ENCODE measurements around the gene SEC14L2.
A peak's percentile ranks its signal among the peaks of the same experiment; 100 is the strongest.

SEC14L2 gene

DNA sequence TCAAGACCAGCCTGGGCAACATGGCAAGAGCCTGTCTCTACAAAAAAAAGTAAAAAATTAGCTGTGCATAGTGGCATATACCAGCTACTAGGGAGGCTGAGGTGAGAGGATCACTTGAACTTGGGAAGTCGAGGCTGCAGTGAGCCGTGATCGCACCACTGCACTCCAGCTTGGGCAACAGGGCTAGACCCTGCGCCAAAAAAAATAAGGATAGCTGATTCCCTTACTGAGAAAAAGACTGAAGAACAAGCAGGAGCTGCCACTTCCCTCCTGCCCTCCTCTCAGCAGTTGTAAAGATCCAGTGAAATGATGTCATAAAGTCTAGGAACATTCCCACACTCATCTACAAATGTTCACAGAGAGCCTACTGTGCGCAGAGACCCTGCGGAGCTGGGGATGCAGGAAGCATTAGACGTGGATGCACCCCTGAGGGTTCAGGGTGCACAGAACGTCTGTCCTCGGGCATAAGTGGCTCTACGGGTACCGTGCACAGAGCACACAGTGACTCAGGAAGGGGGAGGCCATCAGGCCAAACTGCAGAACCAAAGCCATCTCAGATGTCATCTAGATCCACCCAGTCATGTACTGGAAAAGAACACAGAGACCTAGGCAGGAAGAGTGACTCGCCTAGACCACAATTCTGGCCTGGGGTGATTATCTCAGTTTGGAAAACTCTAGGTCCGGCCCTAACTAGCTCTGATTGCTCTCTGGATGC, 11.7 kb downstream of the SEC14L2 start:
- no peak for DNase-seq

DNA sequence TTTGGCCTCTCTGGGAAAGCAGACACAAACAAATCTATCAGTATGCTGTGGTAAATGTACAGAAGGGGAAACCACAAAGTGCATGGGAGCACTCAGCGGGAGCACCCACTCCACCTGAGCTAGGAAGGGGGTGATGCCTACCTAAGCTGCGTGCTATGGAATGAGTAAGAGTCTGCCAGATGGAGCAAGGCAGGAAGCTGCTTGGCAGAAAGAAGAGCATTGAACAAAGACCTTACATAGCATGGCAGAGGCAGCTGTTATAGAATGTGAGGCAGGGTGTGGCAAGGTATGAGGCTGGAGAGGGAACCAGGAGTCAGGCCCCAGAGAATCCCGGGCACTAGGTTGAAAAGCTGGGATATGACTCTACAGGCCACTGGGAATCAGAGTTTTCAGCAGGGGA, 15.0 kb downstream of the SEC14L2 start:
- no peak for DNase-seq

DNA sequence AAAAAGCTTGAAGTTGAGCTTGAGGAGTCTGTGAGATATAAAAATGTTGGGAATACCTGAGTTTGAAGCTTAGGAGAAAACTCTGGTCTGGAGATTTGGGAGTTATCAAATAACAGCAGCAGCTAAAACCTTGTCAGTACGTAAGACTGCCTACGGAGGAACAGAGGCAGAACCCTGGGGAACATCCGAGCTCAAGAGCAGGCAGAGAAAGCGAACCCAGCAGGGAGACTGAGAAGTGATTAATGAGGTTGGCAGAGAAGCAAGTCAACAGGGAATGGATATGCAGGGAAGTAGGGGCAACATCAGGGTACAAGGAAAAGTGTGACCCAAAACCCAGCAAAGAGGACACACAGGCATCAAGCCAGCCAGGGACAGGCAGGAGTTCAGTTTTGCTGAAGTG, 16.2 kb downstream of the SEC14L2 start:
- no peak for DNase-seq

DNA sequence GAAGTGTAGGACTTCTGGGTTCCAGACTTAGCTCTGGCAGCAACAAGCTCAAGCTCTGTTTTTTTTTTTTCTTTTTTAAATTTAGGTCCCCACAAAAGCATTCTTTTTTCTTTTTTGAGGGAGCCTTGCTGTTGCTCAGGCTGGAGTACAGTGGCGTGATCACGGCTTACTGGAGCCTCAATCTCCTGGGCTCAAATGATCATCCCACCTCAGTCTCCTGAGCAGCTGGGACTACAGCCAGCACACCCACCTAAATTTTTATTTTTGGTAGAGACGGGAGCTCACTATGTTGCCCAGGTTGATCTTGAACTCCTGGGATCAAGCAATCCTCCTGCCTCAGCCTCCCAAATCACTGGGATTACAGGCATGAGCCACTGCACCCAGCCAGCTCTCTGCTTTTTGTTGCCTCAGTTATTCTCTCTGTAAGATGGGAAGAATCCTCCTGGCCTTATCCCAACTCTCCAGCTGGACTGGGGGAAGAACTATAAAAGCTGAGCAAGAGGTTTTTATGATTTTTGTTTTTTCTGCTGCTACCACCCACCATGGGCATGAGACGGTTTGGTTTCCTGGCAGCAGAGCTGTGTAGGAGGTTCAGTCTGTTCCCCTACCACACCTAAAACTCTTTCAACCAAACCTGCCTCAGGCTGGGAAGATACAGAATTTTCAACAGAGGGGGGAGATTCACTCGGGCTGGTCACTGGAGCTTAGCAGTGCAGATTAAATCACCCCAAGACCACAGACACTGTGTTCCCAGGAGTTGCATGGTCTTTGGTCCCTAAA, 17.1 kb downstream of the SEC14L2 start:
- no peak for DNase-seq

DNA sequence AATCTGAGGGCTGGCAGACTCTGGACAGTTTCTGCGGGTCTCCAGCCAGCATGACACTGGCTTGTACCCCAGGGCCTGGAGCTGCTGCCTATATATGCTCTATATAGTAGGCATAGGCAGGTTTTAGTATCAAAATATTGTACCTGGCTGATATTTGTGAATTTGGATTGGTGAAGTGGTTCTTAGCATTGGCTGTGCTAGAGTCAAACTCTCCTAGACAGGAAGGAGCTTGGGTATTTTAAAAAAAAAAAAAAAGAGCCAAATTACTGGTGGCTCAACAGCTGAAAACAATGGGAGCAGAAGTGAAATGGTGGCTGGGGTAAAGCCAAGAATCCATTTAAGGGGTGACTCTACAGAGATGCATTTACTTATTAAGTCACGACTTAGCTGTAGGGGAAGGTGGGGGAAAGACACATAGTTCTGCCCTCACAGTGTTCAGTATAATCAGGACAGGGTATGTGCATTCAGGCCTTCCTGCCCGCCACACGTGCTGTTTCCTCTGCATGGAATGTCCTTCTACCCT, 17.8 kb downstream of the SEC14L2 start:
- no peak for DNase-seq

DNA sequence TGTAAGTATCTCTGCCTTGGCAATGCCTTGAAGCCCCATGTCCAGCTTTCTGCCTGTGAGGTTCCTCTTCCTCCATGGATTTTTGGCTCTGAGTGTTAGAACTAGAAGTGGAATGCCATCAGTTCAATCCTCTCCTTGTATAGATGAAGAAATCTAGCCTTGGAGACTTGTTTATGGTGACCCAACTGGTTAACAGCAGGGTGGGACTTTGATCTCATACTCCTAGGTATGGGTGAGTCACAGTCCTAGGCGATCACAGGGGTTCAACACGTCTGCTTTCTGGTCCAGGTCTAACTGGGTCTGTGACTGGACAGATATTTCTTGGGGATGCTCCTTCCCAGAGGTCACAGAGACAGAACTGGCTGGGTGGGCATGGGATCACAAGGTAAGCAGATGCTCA, 19.6 kb downstream of the SEC14L2 start:
- no peak for DNase-seq

DNA sequence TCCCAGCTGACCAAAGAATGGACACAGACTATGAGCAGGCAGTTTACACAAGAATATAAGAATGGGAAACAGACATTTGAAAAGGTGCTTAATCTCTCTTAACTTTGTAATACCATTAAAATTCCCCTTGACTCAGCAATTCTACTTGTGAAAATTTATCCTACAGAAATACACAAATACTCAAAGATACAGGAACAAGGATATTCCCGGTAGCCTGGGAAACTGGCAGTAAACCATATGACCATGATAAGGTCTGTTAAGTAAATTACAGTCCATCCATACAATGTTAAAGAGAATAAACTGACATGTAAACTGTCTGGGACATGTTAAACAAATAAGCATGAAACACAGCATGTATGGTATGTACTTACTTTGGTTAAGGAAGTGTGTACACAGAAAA, 20.0 kb downstream of the SEC14L2 start:
- no peak for DNase-seq

DNA sequence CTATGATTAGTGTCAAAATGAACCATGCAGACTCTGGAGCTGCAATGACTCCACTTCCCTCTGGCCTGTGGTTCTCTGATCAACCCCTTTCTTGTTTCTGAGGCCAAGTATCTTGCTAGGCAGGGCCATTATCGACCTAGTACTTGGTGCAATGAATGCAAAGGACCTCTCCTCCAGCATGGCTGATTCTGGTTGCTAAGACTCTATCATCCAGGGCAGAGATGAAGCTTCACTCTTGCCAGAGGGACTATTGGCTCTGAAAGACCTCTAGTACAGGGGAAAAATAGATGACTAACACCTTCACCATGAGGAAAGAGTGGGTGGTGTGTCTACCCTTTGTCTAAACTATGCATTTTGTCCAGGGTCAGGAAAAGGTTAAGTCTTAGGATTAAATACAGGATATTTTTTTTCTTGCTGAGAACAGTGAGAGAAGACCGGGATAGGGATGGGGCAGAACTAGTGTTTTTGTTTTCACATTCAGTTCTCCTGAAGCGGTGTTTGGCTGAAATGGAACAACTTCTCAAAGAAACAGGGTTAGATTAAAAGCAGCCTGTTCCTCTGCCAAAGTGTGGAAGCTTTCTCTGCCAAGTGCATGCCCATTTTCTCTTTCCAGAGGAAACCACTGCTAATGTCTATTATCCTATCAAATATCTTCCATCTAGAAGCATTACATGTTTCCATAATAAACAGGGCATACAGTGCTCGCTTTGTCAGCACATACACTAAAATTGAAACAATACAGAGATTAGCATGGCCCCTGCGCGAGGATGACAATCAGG, 23.7 kb downstream of the SEC14L2 start:
- DNase-seq = no peak

DNA sequence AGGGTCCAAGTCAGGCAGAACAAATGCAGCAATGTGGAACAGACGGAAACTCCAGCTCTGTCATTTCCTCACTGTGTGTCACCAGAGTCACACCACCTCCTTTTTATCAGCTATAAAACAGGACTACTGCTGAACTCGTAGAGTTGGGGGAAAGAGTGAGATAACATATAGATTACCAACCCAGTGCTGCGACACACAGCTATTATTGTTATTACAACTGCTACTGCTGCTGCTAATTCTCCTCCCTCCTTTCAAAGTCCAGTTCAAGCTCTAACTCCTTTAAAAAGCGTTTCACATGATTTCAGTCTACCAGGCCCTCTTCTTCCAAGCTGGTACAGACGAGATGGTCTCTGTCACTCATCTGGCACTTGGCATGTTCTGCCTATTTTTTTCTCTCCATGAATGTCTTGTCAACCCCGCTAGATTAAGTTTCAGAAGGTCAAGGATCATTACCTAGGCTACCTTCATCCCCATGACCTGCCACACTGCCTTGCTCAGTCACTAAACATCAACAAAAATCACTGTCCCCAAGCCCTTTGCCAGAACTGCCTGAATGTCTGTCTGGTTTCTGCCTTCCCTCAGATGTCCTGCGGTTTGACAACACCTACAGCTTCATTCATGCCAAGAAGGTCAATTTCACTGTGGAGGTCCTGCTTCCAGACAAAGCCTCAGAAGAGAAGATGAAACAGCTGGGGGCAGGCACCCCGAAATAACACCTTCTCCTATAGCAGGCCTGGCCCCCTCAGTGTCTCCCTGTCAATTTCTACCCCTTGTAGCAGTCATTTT, 25.1 kb downstream of the SEC14L2 start:
- no peak for DNase-seq

DNA sequence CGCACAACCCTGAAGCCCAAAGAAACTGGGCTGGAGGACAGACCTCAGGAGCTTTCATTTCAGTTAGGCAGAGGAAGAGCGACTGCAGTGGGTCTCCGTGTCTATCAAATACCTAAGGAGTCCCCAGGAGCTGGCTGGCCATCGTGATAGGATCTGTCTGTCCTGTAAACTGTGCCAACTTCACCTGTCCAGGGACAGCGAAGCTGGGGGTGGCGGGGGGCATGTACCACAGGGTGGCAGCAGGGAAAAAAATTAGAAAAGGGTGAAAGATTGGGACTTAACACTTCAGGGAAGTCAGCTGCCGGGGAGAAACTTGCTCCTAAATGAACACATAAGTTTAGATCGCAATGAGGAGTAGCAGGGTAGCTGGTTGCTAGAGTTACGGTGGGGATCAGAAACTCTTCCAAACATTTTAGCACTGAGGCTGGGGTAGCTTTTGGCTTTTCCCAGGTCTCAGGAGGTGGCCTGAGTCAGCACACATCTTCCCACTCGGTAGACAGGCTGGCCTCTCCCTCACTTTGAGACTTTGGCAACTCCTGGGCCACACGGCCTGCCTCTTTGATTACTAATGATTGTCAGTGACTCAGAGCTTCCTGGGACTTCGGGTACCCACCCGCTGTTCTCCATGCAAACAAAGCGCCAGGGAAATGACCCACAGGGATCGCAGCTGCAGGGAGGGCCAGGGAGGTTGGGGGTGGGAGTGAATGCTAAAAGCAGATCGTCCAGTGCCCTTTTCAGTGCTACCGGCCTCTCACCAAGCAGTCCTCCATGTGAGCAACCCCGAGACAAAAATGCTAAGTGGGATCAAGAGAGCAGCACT, 25.9 kb downstream of the SEC14L2 start:
- no peak for DNase-seq

DNA sequence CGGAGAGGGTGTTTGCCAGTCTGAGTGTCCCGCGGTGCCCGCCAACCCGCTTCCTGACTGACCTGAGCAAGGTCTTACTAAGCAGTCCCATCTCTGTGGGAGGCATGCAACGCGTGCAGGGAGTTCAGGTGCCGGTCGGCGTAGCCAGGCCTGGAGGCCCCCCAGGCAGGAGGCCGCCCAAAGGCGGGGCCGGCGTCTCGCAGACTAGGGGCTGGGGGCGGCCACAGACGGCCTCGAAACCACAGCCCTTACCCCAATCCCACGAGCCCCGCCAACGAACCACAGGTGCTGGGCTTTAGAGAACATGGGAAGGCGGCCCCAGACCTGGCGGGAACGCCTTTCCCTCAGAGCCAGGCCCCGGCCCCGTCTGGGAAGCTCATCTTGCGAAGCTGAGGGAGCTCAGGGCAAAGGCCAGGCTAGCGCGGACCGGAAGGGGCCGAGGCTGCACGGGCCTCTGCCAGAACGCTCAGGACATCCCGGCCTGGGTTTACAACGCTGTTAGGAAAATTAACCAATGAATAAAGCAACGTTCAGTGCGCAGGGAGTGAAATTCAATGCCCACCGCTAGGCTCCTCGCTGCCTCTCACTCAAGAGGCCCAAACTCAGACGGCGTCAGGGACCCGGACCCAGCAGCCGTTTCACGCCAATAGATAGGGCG, 26.6 kb downstream of the SEC14L2 start:
- peak in 3 of 4 experiments; percentile 19 to 64 (median 42) for DNase-seq

DNA sequence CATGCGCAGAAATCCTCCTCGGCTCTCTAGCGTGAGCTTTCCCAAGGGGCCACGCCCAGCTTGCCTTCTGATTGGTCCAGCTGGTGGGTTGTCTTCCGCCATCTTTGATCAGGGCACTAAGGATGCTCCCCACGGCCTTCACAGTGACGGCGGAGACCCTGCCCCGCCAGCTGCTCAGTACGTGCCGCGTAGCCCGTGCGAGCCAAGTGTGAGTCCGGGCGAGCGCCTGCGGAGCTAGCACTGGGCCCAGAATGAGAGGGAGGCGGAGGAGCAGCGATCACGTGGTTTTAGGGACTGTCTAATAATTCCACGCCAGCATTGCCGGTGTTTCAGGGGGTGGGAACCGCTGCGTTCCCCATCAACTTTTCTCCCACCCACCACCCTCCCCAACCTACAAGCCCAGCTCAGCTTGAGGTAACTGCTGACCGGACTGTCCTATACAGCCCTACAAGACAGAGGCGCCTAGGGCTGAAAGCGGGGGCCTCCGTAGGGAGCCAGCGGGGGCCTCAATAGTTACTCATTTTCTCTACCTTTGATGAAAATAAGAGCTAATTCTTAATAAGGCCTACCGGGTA, 27.2 kb downstream of the SEC14L2 start:
- peak; percentile 87 to 96 (median 92) for DNase-seq

DNA sequence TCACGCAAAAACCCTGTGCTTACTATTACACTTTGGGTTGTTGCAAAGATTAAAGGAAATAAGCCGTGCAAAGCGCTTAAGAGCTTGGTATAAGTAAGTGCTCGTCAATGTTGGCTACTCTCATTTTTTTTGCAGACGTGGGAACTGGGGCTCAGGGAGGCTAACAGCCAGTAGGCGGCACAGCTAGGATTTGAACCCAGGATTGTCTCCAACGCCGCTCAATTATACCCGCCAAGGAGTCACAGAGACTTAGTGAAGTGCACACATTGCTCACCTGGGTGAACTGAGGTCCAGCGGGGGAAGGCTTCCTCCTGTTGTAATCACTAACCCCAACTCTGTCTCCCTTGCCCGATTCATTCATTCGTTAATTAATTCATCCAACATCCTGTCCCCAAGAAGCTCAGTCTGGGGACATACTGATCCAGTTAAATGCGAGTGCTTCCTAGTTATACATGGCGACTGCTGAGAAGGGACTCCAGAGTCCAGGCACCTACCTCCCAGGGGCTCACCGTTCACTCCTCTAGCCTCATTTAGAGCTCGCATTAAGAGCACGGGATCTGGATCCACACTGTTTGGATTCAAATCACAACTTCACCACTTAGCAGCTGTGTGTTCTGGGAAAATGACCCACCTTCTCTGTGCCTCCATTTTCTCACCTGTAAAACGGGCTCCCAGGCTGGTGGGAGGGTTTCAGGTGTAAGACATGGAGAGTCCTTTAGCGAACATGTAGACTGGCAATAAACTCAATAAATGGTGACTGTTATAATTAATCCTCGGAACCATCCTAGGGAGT, 27.9 kb downstream of the SEC14L2 start:
- DNase-seq = no peak

DNA sequence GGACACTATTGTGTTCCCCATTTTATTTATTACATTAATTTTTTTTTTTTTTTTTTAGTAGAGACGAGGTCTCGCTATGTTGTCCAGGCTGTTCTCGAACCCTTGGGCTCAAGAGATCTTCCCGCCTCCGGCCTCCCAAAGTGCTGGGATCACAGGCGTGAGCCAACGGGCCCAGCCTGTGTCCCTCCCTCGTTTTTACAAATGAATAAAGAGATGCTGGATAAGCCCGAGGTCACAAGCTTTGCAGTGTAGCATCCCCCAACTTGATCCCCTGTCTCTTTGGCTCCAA, 28.5 kb downstream of the SEC14L2 start:
- DNase-seq = no peak

DNA sequence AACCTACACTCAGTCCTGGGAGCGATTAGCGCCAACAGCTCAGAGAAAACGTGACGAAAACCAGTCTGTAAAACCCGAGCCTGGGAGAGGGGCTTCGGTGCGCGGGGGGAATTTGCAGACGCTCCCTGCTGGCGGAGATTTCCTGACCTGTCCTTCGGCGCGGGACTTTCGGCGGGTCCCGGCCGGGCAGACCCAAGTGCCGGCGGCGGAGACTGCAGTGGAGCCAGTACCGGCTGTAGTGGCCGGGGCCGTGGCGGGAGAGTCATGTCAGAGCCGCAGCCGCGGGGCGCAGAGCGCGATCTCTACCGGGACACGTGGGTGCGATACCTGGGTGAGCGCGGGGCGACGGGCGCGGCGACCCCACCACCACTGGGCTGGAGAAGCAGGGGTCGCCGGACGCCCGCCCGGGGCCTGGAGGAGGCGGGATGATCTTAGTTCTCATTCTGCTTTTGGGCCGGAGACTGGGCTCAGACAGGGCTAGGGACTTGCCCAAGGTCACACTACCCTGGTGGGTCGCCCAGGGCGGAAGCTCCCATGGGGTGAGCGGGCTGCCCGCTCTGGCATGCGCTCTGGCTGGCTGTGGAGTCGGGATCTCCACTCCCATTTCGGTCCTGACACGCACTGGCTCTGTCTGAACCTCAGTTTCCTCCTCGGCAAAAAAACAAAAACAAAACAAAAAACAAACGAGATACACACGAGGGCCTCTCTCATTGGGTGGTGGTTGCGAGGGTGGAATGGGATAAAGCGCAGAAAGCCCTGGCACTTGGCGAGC, 29.0 kb downstream of the SEC14L2 start, which contains the start of gene MTFP1:
Gene MTFP1 (plus strand): TSS at position 153 of the 772 bp plus-strand sequence. CDS start 112 bp downstream, at position 265.
- peak; percentile 11 to 34 (median 25) for DNase-seq

DNA sequence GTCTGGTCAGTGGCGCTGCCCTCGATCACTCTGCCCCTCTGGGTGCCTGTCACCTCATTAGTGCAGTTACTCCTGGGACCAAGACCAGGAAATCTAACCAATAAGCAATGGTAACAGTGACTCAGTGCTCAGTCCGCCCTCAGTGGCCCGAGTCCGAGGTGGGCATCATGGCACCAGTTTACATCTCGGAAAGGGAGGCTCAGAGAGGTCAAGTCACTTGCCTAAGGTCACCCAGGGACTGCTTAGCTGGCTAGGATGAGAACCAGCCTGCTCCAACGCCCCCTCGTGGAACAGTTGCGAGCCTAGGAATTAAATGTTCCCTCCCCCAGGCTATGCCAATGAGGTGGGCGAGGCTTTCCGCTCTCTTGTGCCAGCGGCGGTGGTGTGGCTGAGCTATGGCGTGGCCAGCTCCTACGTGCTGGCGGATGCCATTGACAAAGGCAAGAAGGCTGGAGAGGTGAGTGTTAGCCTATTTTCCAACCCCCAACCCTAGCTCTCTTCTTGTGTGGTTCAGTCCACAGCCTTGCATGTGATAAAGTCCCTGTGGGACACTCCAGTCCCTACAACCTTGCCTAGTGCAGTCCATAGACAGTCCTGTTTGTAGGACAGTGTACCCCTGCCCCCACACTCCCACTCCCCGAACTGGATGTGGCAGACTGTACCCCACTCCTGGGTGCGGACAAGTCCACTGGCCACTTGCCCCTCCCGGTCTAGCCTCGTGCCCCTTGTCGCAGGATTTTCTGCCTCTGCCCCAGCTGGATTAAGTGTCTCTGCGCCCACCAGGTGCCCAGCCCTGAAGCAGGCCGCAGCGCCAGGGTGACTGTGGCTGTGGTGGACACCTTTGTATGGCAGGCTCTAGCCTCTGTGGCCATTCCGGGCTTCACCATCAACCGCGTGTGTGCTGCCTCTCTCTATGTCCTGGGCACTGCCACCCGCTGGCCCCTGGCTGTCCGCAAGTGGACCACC, 29.9 kb downstream of the SEC14L2 start:
- DNase-seq = peak; percentile 61 to 76 (median 70)

DNA sequence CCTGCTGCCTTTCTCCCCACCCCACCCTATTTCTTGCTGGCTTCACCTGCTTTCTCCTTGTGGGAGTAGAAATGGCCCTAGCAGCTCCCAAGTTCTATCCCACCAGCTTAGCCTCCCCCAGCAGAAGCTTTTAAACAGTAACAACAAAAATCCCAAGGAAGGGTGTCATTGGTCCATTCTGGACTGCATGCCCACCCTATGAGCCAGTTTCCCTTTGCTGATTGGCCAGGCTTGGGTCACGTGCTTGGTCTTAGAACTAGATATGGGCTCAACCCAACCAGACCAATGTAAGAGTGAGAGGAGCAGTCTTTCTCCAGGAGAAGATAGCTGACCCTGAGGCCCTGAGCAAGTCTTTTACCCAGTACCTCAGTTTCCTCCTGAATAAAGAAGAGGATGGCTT, 31.1 kb downstream of the SEC14L2 start:
- DNase-seq = no peak

DNA sequence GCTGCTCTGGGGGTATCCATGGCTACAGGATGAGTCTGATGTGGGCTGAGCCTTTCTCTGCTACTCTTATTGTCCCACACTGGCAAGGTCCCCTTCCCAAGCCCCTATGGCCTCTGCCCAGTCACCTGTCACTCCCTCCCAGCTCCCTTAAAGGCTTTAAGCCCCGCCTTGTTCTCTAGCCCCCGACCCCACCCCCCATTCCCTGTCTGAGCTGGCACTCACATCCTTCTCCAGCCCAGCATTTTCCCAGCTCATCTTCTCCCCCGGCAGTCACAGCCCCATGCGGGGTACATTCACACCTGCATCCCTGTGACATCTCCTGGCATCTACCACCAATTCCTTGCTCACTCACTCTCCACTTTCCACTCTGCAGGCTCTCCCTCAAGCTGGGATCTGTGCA, 33.1 kb downstream of the SEC14L2 start:
- DNase-seq = no peak
